ENCODE measurements around the gene ZNF827.

The ZNF827 gene

GRCh38 chr4:145716661-145717200 lies 221.9 kb downstream of the ZNF827 start:
- H3K36me3 ChIP-seq (ENCODE audit: control insufficient read depth in 2 of 2, insufficient read depth in 1 of 2, low read length in 2 of 2) = no peaks in the 10 kb centered on the region
- no peaks in the 10 kb centered on the region for H3K4me1 ChIP-seq (ENCODE audit: control insufficient read depth, insufficient read depth, low read length)
- no peaks in the 10 kb centered on the region for H3K9me3 ChIP-seq (ENCODE audit: control insufficient read depth, insufficient read depth, low read depth, low read length)
- H3K4me3 ChIP-seq (ENCODE audit: low read depth, low read length) = no peak overlapping the region
- POLR2A ChIA-PET = no interaction called here
- TF ChIP-seq ZNF350 (tag by site-specific recombination; IDR thresholded peaks at IDR 0.05) = no peak
- no peak for TF ChIP-seq ZBTB48 (tag by site-specific recombination; IDR thresholded peaks at IDR 0.05)
- no peak for TF ChIP-seq ZNF398 (tag by site-specific recombination; IDR thresholded peaks at IDR 0.05)
- CTCF ChIA-PET = no interaction called here
- no peak overlapping the region for H3K27ac ChIP-seq (ENCODE audit: extremely low read depth, low read depth, low read length)

GRCh38 chr4:145716200-145716599 lies 222.4 kb downstream of the ZNF827 start:
- Histone ChIP-seq H3K27ac (ENCODE audit: extremely low read depth, low read depth, low read length) (no peak overlapping the region), H3K9me3 (ENCODE audit: control insufficient read depth, insufficient read depth, low read depth, low read length) (no peaks in the 10 kb centered on the region), H3K36me3 (ENCODE audit: control insufficient read depth in 2 of 2, insufficient read depth in 1 of 2, low read length in 2 of 2) (no peaks in the 10 kb centered on the region), H3K4me1 (ENCODE audit: control insufficient read depth, insufficient read depth, low read length) (no peaks in the 10 kb centered on the region), H3K4me3 (ENCODE audit: low read depth, low read length) (no peak overlapping the region)
- ChIA-PET POLR2A (no interaction called here), CTCF (no interaction called here)
- TF ChIP-seq ZNF529 (tag by site-specific recombination; IDR thresholded peaks at IDR 0.05; ENCODE audit: insufficient replicate concordance) (no peak), ZNF692 (tag by site-specific recombination; IDR thresholded peaks at IDR 0.05) (no peak), ZSCAN16 (tag by site-specific recombination; IDR thresholded peaks at IDR 0.05) (no peak)

- TF ChIP-seq ZNF777 (tag by site-specific recombination; IDR thresholded peaks at IDR 0.05; ENCODE audit: borderline replicate concordance) (no peak), ZNF324 (tag by site-specific recombination; IDR thresholded peaks at IDR 0.05) (no peak), ZNF239 (tag by site-specific recombination; IDR thresholded peaks at IDR 0.05) (no peak), ZNF221 (tag by site-specific recombination; IDR thresholded peaks at IDR 0.05; ENCODE audit: borderline replicate concordance) (no peak), ZNF555 (tag by site-specific recombination; conservative IDR thresholded peaks at IDR 0.05) (no peak), ZSCAN30 (tag by site-specific recombination; IDR thresholded peaks at IDR 0.05) (no peak), ZNF362 (tag by site-specific recombination; IDR thresholded peaks at IDR 0.05) (no peak)
- ChIA-PET POLR2A (no interaction called here), CTCF (interaction anchor here (0.6 to 0.7 kb wide), 2 partner anchors 10 to 382 kb away, joined by 3 read pairs; no protein-coding TSS in a partner anchor)
- Histone ChIP-seq H3K4me3 (ENCODE audit: low read depth, low read length) (no peak overlapping the region), H3K9me3 (ENCODE audit: control insufficient read depth, insufficient read depth, low read depth, low read length) (no peaks in the 10 kb centered on the region), H3K27ac (ENCODE audit: extremely low read depth, low read depth, low read length) (no peak overlapping the region), H3K36me3 (ENCODE audit: control insufficient read depth in 2 of 2, insufficient read depth in 1 of 2, low read length in 2 of 2) (no peaks in the 10 kb centered on the region), H3K4me1 (ENCODE audit: control insufficient read depth, insufficient read depth, low read length) (no peaks in the 10 kb centered on the region)
Measured at GRCh38 chr4:145709843-145710242, 228.8 kb downstream of the ZNF827 start.

GRCh38 chr4:145709336-145709735 lies 229.3 kb downstream of the ZNF827 start:
- ChIA-PET CTCF (interaction anchor here (0.6 to 0.7 kb wide), 2 partner anchors 10 to 382 kb away, joined by 3 read pairs; no protein-coding TSS in a partner anchor), POLR2A (no interaction called here)
- Histone ChIP-seq H3K36me3 (ENCODE audit: control insufficient read depth in 2 of 2, insufficient read depth in 1 of 2, low read length in 2 of 2) (no peaks in the 10 kb centered on the region), H3K27ac (ENCODE audit: extremely low read depth, low read depth, low read length) (no peak overlapping the region), H3K4me3 (ENCODE audit: low read depth, low read length) (no peak overlapping the region), H3K4me1 (ENCODE audit: control insufficient read depth, insufficient read depth, low read length) (no peaks in the 10 kb centered on the region), H3K9me3 (ENCODE audit: control insufficient read depth, insufficient read depth, low read depth, low read length) (no peaks in the 10 kb centered on the region)
- TF ChIP-seq ZNF629 (tag by site-specific recombination; IDR thresholded peaks at IDR 0.05) (no peak), ZNF10 (tag by site-specific recombination; IDR thresholded peaks at IDR 0.05) (no peak), ZNF580 (tag by site-specific recombination; IDR thresholded peaks at IDR 0.05) (no peak), ZNF521 (tag by site-specific recombination; IDR thresholded peaks at IDR 0.05) (no peak), ZNF16 (tag by site-specific recombination; IDR thresholded peaks at IDR 0.05; ENCODE audit: low read depth) (no peak), RBAK (tag by site-specific recombination; IDR thresholded peaks at IDR 0.05) (no peak), ZNF610 (tag by site-specific recombination; IDR thresholded peaks at IDR 0.05; ENCODE audit: borderline replicate concordance) (no peak), ZNF791 (tag by site-specific recombination; IDR thresholded peaks at IDR 0.05) (no peak), HIC1 (tag by site-specific recombination; IDR thresholded peaks at IDR 0.05) (no peak), ZNF37A (tag by site-specific recombination; IDR thresholded peaks at IDR 0.05) (no peak)

Measured in HEK293 (cell line).